ENCODE results near the gene P2RX4. TPM values are rescaled to one million over a fixed set of nuclear protein-coding genes. Genes with fewer than 3 reads are reported as not detected.

P2RX4 gene
- total and polyA plus RNA-seq, 4 donors: 16.5 to 32.1 (median 21.8) TPM

GRCh38 chr12:121219353-121219986 lies 9.5 kb downstream of the P2RX4 start:
- WGBS: 98% methylated on average over 3 of the region's 3 CpGs
- Histone ChIP-seq H3K27me3 (ENCODE audit: control insufficient read depth in 4 of 4, insufficient read depth in 4 of 4, low read length in 3 of 4) (no peaks in the 10 kb centered on the region), H3K9me3 (ENCODE audit: control insufficient read depth in 4 of 4, low read length in 3 of 4) (no peaks in the 10 kb centered on the region), H3K27ac (ENCODE audit: low read depth in 1 of 2, low read length in 2 of 2) (no peak overlapping the region), H3K36me3 (ENCODE audit: control insufficient read depth in 4 of 4, insufficient read depth in 3 of 4, low read depth in 1 of 4, low read length in 3 of 4) (peaks cover 2 to 6% (median 3%) of the 10 kb centered on the region in 4 donors), H3K4me1 (ENCODE audit: control insufficient read depth in 4 of 4, insufficient read depth in 4 of 4, low read length in 3 of 4) (peaks cover 5 to 25% (median 17%) of the 10 kb centered on the region in 4 donors), H3K4me3 (ENCODE audit: low read depth in 1 of 3, low read length in 3 of 3) (no peak overlapping the region), H3K9ac (ENCODE audit: low read depth in 1 of 2, low read length in 2 of 2) (no peak overlapping the region)
- no peak for DNase-seq (ENCODE audit: low spot score)
- TF ChIP-seq TAF1 (conservative IDR thresholded peaks at IDR 0.05) (no peak), RAD21 (IDR thresholded peaks at IDR 0.05) (no peak), MAX (IDR thresholded peaks at IDR 0.05) (no peak), REST (IDR thresholded peaks at IDR 0.05) (no peak), EGR1 (IDR thresholded peaks at IDR 0.05; ENCODE audit: low read depth in 2 of 2) (no peak), SP1 (IDR thresholded peaks at IDR 0.05) (no peak), ZBTB33 (IDR thresholded peaks at IDR 0.05) (no peak), FOXA1 (IDR thresholded peaks at IDR 0.05) (no peak), NR2F2 (IDR thresholded peaks at IDR 0.05) (no peak), ATF3 (IDR thresholded peaks at IDR 0.05) (no peak), CTCF (IDR thresholded peaks at IDR 0.05; ENCODE audit: low read depth, low read length, missing input control) (no peak)

- Histone ChIP-seq H3K27me3 (ENCODE audit: control insufficient read depth in 4 of 4, insufficient read depth in 4 of 4, low read length in 3 of 4) (no peaks in the 10 kb centered on the region), H3K4me1 (ENCODE audit: control insufficient read depth in 4 of 4, insufficient read depth in 4 of 4, low read length in 3 of 4) (peaks cover 4 to 11% (median 6%) of the 10 kb centered on the region in 4 donors), H3K36me3 (ENCODE audit: control insufficient read depth in 4 of 4, insufficient read depth in 3 of 4, low read depth in 1 of 4, low read length in 3 of 4) (peaks cover 0 to 6% (median 2%) of the 10 kb centered on the region in 4 donors), H3K9ac (ENCODE audit: low read depth in 1 of 2, low read length in 2 of 2) (no peak overlapping the region), H3K27ac (ENCODE audit: low read depth in 1 of 2, low read length in 2 of 2) (no peak overlapping the region), H3K4me3 (ENCODE audit: low read depth in 1 of 3, low read length in 3 of 3) (no peak overlapping the region), H3K9me3 (ENCODE audit: control insufficient read depth in 4 of 4, low read length in 3 of 4) (no peaks in the 10 kb centered on the region)
- no peak for TF ChIP-seq HNF4A (conservative IDR thresholded peaks at IDR 0.05)
- no peak for TF ChIP-seq CTCF (IDR thresholded peaks at IDR 0.05; ENCODE audit: low read depth, low read length, missing input control)
- WGBS: 94% methylated on average over 10 of the region's 10 CpGs
- no peak for DNase-seq (ENCODE audit: low spot score)
These were observed 12.9 kb downstream of the P2RX4 start for GRCh38 chr12:121222847-121223246.

Measured in liver (tissue), 9 donors.